Measurements from ENCODE around the gene SULT2B1.
A peak's percentile ranks its signal among the peaks of the same experiment; 100 is the strongest.
"Not testable (repeated sequence)": the region's sequence is repeated elsewhere in the genome, so short reads cannot be mapped to it uniquely, and the experiment has no call there.

Gene SULT2B1

DNA sequence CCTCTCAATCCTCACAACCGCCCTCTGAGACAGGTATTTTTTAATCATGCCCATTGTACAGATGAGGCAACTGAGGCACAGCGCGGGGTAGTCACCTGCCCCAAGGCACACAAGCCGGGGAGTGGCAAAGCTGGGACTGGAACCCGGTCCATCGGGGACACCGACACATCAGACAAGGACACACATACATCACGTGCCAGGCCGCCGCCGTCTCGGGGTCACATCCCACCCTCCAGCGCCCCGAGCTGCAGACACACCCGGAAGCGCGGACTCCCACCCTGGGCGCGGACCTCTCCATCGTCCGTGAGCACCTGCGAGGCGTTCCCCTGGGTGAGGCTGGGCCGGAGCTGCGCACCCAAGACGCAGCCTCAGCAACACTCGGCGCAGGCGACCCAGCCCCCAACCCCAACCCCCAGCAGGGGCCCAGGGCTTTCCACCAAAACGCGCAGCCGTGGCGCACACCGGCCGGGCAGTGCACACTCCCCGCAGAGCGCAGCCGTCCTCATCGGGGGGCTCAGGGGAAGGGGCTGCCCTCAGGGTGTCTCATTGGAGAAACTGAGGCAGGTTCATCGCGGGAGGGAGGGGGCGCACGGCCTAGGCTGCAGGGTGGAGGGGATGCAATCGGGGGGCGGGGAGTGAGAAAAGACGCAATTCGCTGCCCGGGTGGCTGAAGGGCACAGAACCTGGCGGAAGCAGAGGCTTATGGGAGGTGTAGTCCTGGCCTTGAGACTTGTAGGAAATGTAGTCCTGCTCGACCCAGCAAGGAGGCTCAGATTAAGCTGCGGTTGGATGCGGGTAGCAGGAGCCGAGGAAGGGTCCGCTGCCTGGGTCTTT lies 38.5 kb upstream of the SULT2B1 start:
- TF ChIP-seq, protein P1, sequence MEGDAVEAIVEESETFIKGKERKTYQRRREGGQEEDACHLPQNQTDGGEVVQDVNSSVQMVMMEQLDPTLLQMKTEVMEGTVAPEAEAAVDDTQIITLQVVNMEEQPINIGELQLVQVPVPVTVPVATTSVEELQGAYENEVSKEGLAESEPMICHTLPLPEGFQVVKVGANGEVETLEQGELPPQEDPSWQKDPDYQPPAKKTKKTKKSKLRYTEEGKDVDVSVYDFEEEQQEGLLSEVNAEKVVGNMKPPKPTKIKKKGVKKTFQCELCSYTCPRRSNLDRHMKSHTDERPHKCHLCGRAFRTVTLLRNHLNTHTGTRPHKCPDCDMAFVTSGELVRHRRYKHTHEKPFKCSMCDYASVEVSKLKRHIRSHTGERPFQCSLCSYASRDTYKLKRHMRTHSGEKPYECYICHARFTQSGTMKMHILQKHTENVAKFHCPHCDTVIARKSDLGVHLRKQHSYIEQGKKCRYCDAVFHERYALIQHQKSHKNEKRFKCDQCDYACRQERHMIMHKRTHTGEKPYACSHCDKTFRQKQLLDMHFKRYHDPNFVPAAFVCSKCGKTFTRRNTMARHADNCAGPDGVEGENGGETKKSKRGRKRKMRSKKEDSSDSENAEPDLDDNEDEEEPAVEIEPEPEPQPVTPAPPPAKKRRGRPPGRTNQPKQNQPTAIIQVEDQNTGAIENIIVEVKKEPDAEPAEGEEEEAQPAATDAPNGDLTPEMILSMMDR (IDR thresholded peaks at IDR 0.05; ENCODE audit: control insufficient read depth, insufficient read depth, low read depth, low read length, missing control alignments) = no peak
- peak; percentile 8 for DNase-seq (ENCODE audit: low read depth)
- H3K4me3 ChIP-seq (ENCODE audit: control insufficient read depth, low read depth, low read length) = peak overlapping the region; percentile 53

DNA sequence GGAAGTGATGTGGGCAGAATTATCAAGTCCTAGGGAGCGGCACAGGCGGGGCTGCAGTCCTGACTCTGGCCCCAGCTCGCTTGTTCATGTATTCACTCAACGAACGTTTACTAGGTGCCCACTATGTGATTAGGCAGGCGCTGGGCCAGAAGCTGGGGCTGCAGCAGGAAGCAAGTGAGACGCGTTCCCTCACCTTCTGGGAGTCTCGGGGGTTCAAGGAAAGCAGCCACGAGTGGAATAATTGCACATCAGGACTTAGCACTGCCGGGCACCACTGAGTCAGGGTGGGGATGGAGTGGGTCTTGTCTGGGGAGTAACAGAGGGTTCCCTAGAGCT lies 37.9 kb upstream of the SULT2B1 start:
- H3K4me3 ChIP-seq (ENCODE audit: control insufficient read depth, low read depth, low read length) = no peak overlapping the region
- DNase-seq (ENCODE audit: low read depth) = no peak
- TF ChIP-seq, protein P1 (IDR thresholded peaks at IDR 0.05; ENCODE audit: control insufficient read depth, insufficient read depth, low read depth, low read length, missing control alignments) = no peak

DNA sequence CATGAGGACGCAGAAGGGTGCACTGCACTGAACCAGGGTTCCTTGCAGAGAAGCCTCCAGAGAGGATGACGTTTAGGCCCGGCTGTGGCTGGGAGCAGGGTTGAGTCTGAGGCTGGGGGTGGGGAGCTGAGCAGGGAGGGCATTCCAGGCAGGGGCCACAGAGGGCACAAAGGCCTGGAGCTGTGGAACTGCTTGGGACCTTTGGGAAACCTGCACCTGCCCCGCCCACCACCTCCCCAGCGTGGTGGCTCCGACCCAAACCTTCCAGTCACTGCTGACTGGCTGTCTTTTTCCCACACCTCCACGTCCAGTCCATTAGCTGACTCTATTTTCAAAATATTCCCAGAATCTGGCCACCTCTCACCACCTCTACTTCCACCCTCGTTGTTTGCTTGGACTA lies 35.4 kb upstream of the SULT2B1 start:
- TF ChIP-seq, protein P1 (IDR thresholded peaks at IDR 0.05; ENCODE audit: control insufficient read depth, insufficient read depth, low read depth, low read length, missing control alignments) = no peak
- no peak for DNase-seq (ENCODE audit: low read depth)
- H3K4me3 ChIP-seq (ENCODE audit: control insufficient read depth, low read depth, low read length) = no peak overlapping the region

DNA sequence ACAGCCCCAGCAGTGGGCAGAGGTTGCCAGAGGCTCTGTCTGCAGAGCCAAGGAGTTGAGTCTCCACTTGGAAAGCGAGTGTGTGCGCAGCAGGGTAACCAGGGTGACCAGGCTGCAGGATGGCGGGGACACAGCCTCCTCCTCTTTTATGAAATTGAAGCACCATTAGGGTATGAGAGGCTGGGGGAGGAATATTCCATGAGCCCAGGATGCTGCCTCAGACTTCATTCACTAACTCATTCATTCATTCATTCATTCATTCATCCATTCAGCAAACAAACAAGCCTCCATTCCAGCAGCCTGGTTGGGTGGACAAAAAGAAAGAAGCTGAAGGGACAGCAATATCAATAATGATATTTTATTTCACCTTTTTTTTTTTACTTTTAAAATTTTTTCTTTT lies 33.8 kb upstream of the SULT2B1 start:
- TF ChIP-seq, protein P1 (IDR thresholded peaks at IDR 0.05; ENCODE audit: control insufficient read depth, insufficient read depth, low read depth, low read length, missing control alignments) = no peak
- no peak for DNase-seq (ENCODE audit: low read depth)
- H3K4me3 ChIP-seq (ENCODE audit: control insufficient read depth, low read depth, low read length) = no peak overlapping the region

DNA sequence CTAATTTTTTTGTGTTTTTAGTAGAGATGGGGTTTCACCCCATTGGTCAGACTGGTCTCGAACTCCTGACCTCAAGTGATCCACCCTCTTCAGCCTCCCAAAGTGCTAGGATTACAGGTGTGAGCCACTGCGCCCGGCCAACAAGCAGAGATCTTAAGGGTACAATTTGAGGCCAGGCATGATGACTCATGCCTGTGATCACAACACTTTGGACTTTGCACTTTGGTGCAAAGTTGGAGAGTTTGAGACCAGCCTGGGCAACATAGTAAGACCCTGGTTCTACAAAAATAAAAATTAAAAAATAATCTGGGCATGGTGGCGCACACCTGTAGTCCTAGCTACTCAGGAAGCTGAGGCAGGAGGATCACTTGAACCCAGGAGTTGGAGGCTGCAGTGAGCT lies 32.5 kb upstream of the SULT2B1 start:
- H3K4me3 ChIP-seq (ENCODE audit: control insufficient read depth, low read depth, low read length); DNase-seq (ENCODE audit: low read depth): not testable (repeated sequence)

DNA sequence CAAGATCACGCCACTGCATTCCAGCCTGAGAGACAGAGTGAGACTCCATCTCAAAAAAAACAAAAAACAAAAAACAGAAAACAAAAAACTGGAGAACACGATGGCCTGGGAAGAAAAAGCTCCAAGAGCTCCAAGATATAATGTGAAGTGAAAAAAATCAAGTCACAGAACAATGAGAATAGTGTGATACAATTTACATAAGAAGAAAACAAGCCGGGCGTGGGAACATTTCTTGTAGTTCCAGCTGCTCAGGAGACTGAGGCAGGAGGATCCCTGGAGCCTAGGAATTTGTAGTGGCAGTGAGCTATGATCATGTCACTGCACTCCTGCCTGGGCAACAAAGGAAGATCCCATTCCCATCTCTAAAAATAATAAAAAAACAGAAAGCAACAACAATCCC lies 31.8 kb upstream of the SULT2B1 start:
- TF ChIP-seq, protein P1 (IDR thresholded peaks at IDR 0.05; ENCODE audit: control insufficient read depth, insufficient read depth, low read depth, low read length, missing control alignments) = no peak
- DNase-seq (ENCODE audit: low read depth) = no peak
- no peak overlapping the region for H3K4me3 ChIP-seq (ENCODE audit: control insufficient read depth, low read depth, low read length)

DNA sequence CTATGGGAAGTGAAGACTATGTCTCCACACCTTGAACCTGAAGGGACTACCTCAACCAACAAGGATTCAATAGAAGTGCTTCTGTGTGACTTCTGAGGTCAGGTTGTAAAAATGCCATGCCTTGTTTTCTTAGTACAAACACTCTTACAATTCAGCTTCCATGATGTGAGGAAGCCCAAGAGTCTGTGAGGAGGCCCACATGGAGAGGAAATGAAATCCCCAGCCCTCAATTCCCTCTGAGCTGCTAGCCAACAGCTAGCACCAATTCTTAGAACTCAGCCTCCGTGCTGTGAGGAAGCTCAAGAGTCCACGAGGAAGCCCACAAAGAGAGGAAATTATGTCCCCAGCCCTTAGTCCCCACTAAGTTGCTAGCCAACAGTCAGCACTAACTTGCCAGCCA lies 27.8 kb upstream of the SULT2B1 start:
- DNase-seq (ENCODE audit: low read depth) = no peak
- H3K4me3 ChIP-seq (ENCODE audit: control insufficient read depth, low read depth, low read length) = no peak overlapping the region
- TF ChIP-seq, protein P1 (IDR thresholded peaks at IDR 0.05; ENCODE audit: control insufficient read depth, insufficient read depth, low read depth, low read length, missing control alignments) = no peak

Measured in AG09309 (cell line).